AG10803 (cell line): Measurements from ENCODE around the gene KBTBD13.
"Not testable (repeated sequence)": the region's sequence is repeated elsewhere in the genome, so short reads cannot be mapped to it uniquely, and the experiment has no call there.

ENCODE experiments used
- DNase-seq: peaks from one replicate; pipeline ENCODE4 v3.0.0; 2010; ENCODE audit warnings: low read depth
- H3K4me3 ChIP-seq: 2 replicates; pipeline ENCODE4 v1.5.1; 2011; ENCODE audit warnings: mild to moderate bottlenecking, low read length, control low read depth
- CTCF ChIP-seq: conservative IDR thresholded peaks from 2 replicates; pipeline ENCODE4 v1.5.1; 2011; ENCODE audit warnings: mild to moderate bottlenecking, low read length, control low read depth, inconsistent platforms

The KBTBD13 gene

GRCh38 chr15:65069779-65070546 lies 6.6 kb upstream of the KBTBD13 start:
- no peak overlapping the region for H3K4me3 ChIP-seq
- no peak for DNase-seq
- no peak for TF ChIP-seq CTCF

- no peak overlapping the region for H3K4me3 ChIP-seq
- TF ChIP-seq CTCF, result no peak
- DNase-seq, result no peak
These were observed 5.2 kb upstream of the KBTBD13 start for GRCh38 chr15:65071381-65071811.

DNA sequence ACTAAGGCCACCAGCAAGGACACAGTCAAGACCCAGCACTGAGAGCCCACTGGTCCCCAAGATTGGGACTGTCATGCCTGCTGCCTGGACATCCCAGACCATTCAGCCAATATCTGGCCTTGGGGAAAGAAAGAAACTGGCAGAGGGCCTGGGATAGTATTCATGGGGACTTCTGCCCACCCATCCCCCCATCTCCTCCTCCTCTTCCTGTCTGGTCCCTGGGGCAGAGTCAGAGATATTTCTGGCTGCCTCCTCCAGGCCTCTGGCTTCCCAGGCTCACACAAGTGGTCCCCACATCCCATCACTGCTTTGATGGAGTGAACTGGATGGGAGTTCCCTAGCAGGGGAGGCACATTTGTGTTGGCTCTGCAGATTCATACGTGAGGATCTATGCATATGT lies 4.5 kb upstream of the KBTBD13 start:
- TF ChIP-seq CTCF, result no peak
- H3K4me3 ChIP-seq, result no peak overlapping the region
- DNase-seq, result peak; percentile 47

DNA sequence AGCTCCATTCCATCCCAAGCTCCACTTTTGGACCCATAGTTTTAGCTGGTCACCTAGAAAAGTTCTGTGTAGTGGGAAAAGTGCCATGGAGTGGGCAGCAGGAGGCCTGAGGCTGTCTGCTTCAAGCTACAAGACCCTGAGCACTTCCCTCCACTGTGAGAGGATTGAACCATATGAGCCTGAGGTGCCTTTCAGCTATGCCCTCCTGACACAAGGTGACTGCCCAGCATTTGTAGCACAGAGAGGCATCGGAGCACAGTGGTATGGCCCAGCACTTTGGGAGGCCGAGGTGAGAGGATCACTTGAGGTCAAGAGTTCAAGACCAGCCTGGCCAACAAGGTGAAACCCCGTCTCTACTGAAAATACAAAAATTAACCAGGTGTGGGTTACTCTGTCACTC lies 3.9 kb upstream of the KBTBD13 start:
- DNase-seq, result no peak
- TF ChIP-seq CTCF, result no peak
- no peak overlapping the region for H3K4me3 ChIP-seq

DNA sequence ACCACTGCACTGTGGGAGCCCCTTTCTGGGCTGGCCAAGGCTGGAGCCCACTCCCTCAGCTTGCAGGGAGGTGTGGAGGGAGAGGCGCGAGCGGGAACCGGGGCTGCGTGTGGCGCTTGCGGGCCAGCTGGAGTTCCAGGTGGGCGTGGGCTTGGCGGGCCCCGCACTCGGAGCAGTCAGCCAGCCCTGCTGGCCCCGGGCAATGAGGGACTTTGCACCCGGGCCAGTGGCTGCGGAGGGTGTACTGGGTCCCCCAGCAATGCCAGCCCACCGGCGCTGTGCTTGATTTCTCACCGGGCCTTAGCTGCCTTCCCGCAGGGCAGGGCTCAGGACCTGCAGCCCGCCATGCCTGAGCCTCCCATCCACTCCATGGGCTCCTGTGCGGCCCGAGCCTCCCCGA lies 1.6 kb upstream of the KBTBD13 start:
- not testable (repeated sequence) for DNase-seq, H3K4me3 ChIP-seq

DNA sequence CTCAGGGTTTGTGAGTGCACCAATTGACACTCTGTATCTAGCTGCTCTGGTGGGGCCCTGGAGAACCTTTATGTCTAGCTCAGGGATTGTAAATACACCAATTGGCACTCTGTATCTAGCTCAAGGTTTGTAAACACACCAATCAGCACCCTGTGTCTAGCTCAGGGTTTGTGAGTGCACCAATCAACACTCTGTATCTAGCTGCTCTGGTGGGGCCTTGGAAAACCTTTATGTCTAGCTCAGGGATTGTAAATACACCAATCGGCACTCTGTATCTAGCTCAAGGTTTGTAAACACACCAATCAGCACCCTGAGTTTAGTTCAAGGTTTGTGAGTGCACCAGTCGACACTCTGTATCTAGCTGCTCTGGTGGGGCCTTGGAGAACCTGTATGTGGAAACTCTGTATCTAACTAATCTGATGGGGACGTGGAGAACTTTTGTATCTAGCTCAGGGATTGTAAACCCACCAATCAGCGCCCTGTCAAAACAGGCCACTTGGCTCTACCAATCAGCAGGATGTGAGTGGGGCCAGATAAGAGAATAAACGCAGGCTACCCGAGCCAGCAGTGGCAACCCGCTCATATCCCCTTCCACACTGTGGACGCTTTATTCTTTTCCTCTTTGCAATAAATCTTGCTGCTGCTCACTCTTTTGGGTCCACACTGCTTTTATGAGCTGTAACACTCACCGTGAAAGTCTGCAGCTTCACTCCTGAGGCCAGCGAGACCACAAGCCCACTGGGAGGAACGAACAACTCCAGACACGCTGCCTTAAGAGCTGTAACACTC lies 745 bp upstream of the KBTBD13 start:
- not testable (repeated sequence) for DNase-seq, H3K4me3 ChIP-seq

- H3K4me3 ChIP-seq, result no peak overlapping the region
- DNase-seq, result no peak
- no peak for TF ChIP-seq CTCF
These were observed 890 bp downstream of the KBTBD13 start for GRCh38 chr15:65077291-65077980.

DNA sequence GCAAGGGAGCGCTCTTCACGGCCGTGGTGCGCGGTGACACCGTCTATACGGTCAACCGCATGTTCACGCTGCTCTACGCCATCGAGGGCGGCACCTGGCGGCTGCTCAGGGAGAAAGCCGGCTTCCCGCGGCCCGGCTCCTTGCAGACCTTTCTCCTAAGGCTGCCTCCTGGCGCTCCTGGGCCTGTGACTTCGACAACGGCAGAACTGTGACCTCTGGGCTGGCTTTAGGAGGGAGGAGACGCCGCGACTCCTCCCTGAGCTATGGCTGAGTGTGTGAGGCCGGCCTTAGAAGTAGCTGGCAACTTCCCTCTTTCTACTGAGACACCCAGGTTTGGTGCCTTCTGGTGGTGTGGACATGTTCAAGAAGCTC lies 1.4 kb downstream of the KBTBD13 start:
- peak; percentile 55 for DNase-seq
- H3K4me3 ChIP-seq, result no peak overlapping the region
- peak; percentile 68 for TF ChIP-seq CTCF
